Fibroblast of gingiva (primary cell): ENCODE measurements around the gene YJU2.
"Not testable (repeated sequence)": the region's sequence is repeated elsewhere in the genome, so short reads cannot be mapped to it uniquely, and the experiment has no call there.

Experiments used
- DNase-seq: peaks from one replicate; pipeline ENCODE4 v3.0.0-alpha.2; 2011; ENCODE audit warnings: low read depth

YJU2 gene

GRCh38 chr19:4246767-4247593, at the start of gene YJU2:
YJU2 (plus strand) TSS chr19:4247080; CDS start chr19:4247147, 67 bp downstream.
- DNase-seq, result peak; percentile 99

- DNase-seq, result no peak
These were observed 49.7 kb upstream of the YJU2 start for GRCh38 chr19:4197228-4197624.

- DNase-seq, result no peak
These were observed 49.0 kb upstream of the YJU2 start for GRCh38 chr19:4197625-4198466.

- no peak for DNase-seq
These were observed 48.3 kb upstream of the YJU2 start for GRCh38 chr19:4198467-4199126.

- no peak for DNase-seq
These were observed 47.1 kb upstream of the YJU2 start for GRCh38 chr19:4199699-4200293.

DNA sequence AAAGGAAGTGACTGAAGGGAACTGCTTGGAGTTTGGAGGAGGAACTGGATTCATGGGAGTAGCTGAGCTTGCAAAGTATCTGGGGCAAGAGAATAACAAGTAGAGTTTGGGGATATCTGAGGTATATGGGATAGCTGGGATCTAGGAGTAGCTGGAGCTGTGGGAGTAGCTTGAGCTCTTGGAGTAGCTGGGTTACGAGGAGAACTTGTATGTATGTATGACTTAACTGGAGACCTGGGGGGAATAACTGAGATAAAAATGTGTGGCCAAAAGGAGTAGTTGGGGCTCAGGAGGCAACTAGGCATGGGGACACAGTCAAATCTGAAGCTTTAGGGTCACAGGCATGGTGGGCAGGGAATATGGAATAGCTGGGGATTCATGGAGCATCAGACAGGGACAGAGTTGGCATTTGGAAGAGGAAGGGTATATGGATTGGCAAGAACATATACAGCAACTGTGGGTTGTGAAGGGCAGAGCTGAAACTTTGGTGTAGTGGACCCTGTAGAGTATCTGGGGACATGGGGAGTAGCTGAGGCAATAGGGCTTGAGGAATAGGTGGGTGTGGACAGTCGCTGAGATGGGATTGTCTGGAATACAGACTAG, 45.8 kb upstream of the YJU2 start:
- no peak for DNase-seq

GRCh38 chr19:4201798-4202197, 45.1 kb upstream of the YJU2 start:
- no peak for DNase-seq

GRCh38 chr19:4206818-4207484, 39.9 kb upstream of the YJU2 start:
- no peak for DNase-seq

DNA sequence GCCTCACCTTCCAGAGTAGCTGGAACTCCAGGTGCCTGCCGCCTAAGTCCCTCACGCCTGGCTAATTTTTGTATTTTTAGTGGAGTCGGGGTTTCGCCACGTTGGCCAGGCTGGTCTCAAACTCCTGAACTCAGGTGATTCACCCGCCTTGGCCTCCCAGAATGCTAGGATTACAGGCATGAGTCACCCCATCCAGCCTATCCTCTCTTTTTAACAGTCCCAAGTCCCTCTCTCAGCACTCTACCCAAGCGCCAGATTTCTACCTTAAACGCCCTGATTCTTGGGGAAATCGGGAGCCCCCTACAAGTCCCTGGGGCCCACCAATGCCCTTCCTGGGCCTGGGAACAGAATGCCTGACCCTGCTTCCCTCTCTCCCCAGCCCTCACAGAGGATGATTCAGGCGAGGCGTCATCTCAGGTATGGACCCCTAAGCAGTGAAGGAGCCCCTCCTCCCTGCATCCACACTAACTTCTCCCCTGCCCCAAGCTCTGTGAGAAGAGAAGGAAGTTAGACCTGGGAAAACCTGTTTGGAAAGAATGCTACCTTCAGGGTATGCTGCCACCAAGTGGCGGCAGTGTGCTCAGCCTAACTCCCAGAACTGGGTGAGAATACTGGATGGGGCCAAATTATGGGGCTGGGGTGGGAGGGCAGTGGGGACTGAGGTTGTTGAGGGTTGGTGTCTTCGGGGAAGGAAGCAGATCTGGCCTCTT, 38.3 kb upstream of the YJU2 start:
- no peak for DNase-seq

DNA sequence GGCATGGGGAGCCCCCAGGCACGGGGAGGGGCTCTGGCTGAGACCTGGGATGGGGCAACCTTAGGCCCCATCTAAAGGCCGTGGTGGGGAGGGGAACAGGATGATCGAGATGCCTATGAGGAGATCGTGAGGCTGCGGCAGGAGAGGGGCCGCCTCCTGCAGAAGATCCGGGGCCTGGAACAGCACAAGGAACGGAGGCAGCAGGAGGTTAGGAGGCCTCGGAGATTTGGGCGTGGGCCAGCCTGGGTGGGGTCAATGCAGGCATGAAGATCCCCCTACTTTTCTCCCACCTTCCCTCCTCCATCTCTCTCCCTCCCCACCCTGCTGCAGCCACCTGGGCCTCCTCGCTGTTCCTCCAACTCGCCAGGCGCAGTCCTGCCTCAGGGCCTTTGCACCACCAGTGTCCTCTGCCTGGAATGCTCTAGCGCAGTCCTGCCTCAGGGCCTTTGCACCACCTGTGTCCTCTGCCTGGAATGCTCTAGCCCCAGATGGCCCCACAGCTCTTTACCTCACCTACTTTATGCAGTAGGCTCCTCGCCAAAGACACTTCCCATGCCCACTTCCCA, 36.6 kb upstream of the YJU2 start:
- no peak for DNase-seq

DNA sequence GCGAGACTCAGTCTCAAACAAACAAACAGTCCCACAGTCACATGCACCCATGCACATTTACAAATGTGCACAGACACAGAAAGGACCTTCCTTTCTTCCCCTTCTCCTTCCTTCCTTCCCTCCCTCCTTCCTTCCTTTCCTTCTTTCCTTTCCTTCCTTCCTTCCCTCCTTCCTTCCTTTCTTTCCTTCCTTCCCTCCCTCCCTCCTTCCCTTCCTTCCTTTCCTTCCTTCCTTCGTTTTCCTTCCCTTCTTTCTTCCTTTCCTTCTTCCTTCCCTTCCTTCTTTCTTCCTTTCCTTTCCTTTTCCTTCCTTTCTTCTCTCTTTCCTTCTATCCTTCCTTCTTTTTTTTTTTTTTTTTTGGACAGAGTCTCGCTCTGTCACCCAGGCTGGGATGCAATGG, 33.8 kb upstream of the YJU2 start:
- no peak for DNase-seq

GRCh38 chr19:4215807-4216206, 31.1 kb upstream of the YJU2 start:
- no peak for DNase-seq

DNA sequence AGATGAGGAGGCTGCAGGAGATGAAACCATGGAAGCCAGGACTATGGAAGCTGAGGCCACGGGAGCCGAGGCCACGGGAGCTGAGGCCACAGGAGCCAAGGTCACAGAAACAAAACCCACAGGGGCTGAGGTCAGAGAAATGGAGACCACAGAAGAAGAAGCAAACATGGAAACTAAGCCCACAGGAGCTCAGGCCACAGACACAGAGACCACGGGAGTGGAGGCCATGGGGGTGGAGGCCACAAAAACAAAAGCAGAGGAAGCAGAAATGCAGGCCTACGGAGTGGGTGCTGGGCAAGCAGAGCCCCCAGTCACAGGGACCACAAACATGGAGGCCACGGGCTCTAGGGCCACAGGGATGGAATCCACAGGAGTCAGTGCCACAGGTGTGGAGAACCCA, 30.0 kb upstream of the YJU2 start:
- DNase-seq, result no peak

DNA sequence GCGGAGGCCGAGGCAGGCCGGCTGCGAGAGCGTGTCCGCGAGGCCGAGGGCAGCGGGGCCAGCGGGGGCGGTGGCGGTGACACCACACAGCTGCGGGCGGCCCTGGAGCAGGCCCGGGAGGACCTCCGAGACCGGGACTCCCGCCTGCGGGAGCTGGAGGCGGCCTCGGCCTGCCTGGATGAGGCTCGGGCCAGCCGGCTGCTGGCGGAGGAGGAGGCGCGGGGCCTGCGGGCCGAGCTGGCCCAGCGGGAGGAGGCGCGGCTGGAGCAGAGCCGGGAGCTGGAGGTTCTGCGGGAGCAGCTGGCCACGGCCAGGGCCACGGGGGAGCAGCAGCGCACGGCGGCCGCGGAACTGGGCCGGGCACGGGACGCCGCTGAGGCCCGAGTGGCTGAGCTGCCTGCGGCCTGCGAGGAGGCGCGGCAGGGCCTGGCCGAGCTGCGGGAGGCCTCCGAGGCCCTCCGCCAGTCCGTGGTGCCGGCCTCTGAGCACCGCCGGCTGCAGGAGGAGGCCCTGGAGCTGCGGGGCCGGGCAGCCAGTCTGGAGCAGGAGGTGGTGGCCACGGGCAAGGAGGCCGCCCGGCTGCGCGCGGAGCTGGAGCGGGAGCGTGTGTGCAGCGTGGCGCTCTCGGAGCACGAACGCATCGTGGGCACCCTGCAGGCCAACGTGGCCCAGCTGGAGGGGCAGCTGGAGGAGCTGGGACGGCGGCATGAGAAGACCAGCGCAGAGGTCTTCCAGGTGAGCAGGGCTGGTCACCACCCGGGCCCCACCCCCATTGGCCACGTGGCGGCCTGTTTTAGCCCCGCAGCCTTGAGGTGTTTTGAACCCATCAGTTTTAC, 29.2 kb upstream of the YJU2 start:
- no peak for DNase-seq

- not testable (repeated sequence) for DNase-seq
These were observed 28.4 kb upstream of the YJU2 start for GRCh38 chr19:4218523-4218922.

DNA sequence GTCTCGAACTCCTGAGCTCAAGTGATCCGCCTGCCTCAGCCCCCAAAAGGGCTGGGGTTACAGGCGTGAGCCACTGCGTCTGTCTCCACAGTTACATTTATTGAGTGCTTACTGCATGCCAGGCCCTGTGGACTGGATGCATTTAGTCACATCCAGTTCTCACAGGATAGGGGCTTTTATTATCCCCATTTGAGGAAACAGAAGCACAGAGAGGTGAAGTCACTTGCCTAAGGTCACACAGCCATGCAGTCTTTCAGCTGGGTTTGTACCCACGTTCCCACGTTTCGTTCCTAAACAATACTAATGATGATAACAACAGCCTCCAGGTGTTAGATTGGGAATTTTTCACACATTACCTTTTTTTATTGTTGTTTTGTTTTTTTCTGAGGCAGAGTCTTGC, 26.7 kb upstream of the YJU2 start:
- no peak for DNase-seq

GRCh38 chr19:4224470-4224869, 22.4 kb upstream of the YJU2 start:
- DNase-seq, result no peak

DNA sequence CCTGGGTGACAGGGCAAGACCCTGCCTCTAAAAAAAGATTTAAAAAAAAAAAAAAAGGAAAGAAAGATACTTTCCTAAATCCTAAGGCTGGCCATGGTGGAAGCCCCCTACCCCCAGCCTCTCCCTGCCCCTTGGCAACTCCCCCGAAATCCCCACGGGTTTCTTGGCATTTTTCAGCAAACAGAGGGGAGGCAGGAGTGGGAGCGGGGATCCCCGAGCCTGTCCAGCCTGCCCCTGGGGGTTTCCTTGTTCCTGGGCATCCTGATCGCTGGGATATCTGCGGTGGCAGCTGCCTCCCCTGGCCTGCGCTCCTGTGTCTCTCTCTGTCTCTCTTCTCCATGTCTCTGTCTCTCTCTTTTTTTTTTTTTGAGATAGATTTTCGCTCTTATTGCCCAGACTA, 21.0 kb upstream of the YJU2 start:
- no peak for DNase-seq

GRCh38 chr19:4227771-4228170, 19.1 kb upstream of the YJU2 start:
- no peak for DNase-seq
